ENCODE measurements around the gene CHST8.
A peak's percentile ranks its signal among the peaks of the same experiment; 100 is the strongest.

Gene CHST8

GRCh38 chr19:33795370-33796163 is 173.8 kb downstream of the CHST8 start:
- peak; percentile 96 for DNase-seq (ENCODE audit: low spot score)

GRCh38 chr19:33796164-33796875 is 174.6 kb downstream of the CHST8 start, which contains the start of gene KCTD15:
Gene KCTD15 (plus strand): TSS chr19:33796870. CDS start chr19:33800455, 3,585 bp downstream.
- peak; percentile 58 for DNase-seq (ENCODE audit: low spot score)

GRCh38 chr19:33797802-33798671 is 176.3 kb downstream of the CHST8 start:
- DNase-seq (ENCODE audit: low spot score) = peak; percentile 83

GRCh38 chr19:33798681-33799111 is 176.9 kb downstream of the CHST8 start:
- no peak for DNase-seq (ENCODE audit: low spot score)

GRCh38 chr19:33799476-33799875 is 177.7 kb downstream of the CHST8 start:
- no peak for DNase-seq (ENCODE audit: low spot score)

- DNase-seq (ENCODE audit: low spot score) = no peak
Observed at GRCh38 chr19:33800012-33800680, 178.4 kb downstream of the CHST8 start.

- no peak for DNase-seq (ENCODE audit: low spot score)
Observed at GRCh38 chr19:33801411-33801810, 179.7 kb downstream of the CHST8 start.

- DNase-seq (ENCODE audit: low spot score) = no peak
Observed at GRCh38 chr19:33802001-33802400, 180.2 kb downstream of the CHST8 start.

- DNase-seq (ENCODE audit: low spot score) = no peak
Observed at GRCh38 chr19:33802801-33803200, 181.0 kb downstream of the CHST8 start.

GRCh38 chr19:33803383-33803782 is 181.6 kb downstream of the CHST8 start:
- DNase-seq (ENCODE audit: low spot score) = no peak

- DNase-seq (ENCODE audit: low spot score) = peak; percentile 6
Observed at GRCh38 chr19:33804021-33804799, 182.5 kb downstream of the CHST8 start.

GRCh38 chr19:33805313-33805712 is 183.6 kb downstream of the CHST8 start:
- DNase-seq (ENCODE audit: low spot score) = peak; percentile 2

GRCh38 chr19:33805840-33806433 is 184.2 kb downstream of the CHST8 start:
- peak; percentile 3 for DNase-seq (ENCODE audit: low spot score)

- no peak for DNase-seq (ENCODE audit: low spot score)
Observed at GRCh38 chr19:33806434-33806881, 184.7 kb downstream of the CHST8 start.

- DNase-seq (ENCODE audit: low spot score) = no peak
Observed at GRCh38 chr19:33808399-33808798, 186.6 kb downstream of the CHST8 start.

- no peak for DNase-seq (ENCODE audit: low spot score)
Observed at GRCh38 chr19:33809960-33810359, 188.2 kb downstream of the CHST8 start.

GRCh38 chr19:33810821-33811220 is 189.1 kb downstream of the CHST8 start:
- no peak for DNase-seq (ENCODE audit: low spot score)

- DNase-seq (ENCODE audit: low spot score) = no peak
Observed at GRCh38 chr19:33811246-33811645, 189.5 kb downstream of the CHST8 start.

- DNase-seq (ENCODE audit: low spot score) = no peak
Observed at GRCh38 chr19:33811736-33812387, 190.1 kb downstream of the CHST8 start.
